ENCODE measurements around the gene PCDHGA1. TPM values are rescaled to one million over a fixed set of nuclear protein-coding genes. Genes with fewer than 3 reads are reported as not detected.
"Not testable (repeated sequence)": the region's sequence is repeated elsewhere in the genome, so short reads cannot be mapped to it uniquely, and the experiment has no call there.

PCDHGA1 gene
- total RNA-seq (1.7 and 2.3 TPM in 2 replicates), polyA plus RNA-seq (0.40 and 1.2 TPM in 2 replicates)

- no peaks in the 10 kb centered on the region for H3K4me1 ChIP-seq (ENCODE audit: low read depth)
- no peaks in the 10 kb centered on the region for H3K27me3 ChIP-seq
- H3K27ac ChIP-seq = no peak within 1 kb of the TSS
- H3K4me3 ChIP-seq = no peak within 1 kb of the TSS
- TF ChIP-seq, protein P1, sequence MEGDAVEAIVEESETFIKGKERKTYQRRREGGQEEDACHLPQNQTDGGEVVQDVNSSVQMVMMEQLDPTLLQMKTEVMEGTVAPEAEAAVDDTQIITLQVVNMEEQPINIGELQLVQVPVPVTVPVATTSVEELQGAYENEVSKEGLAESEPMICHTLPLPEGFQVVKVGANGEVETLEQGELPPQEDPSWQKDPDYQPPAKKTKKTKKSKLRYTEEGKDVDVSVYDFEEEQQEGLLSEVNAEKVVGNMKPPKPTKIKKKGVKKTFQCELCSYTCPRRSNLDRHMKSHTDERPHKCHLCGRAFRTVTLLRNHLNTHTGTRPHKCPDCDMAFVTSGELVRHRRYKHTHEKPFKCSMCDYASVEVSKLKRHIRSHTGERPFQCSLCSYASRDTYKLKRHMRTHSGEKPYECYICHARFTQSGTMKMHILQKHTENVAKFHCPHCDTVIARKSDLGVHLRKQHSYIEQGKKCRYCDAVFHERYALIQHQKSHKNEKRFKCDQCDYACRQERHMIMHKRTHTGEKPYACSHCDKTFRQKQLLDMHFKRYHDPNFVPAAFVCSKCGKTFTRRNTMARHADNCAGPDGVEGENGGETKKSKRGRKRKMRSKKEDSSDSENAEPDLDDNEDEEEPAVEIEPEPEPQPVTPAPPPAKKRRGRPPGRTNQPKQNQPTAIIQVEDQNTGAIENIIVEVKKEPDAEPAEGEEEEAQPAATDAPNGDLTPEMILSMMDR (IDR thresholded peaks at IDR 0.05; ENCODE audit: low read depth, low read length) = peak; percentile 66
- no peaks in the 10 kb centered on the region for H3K36me3 ChIP-seq
- H3K9me3 ChIP-seq (ENCODE audit: low read depth) = no peaks in the 10 kb centered on the region
- peak in 1 of 2 donors; percentile 67 for DNase-seq (ENCODE audit: low read depth in 1 of 2, low spot score in 1 of 2)
Measured at GRCh38 chr5:141330299-141331080, at the start of gene PCDHGA1. Gene PCDHGA1 (plus strand): TSS chr5:141330514.

- Histone ChIP-seq H3K27ac (peak overlapping the region; percentile 38), H3K36me3 (no peaks in the 10 kb centered on the region), H3K27me3 (no peaks in the 10 kb centered on the region), H3K4me3 (no peak overlapping the region), H3K9me3 (ENCODE audit: low read depth) (no peaks in the 10 kb centered on the region), H3K4me1 (ENCODE audit: low read depth) (no peaks in the 10 kb centered on the region)
- DNase-seq (ENCODE audit: low read depth in 1 of 2, low spot score in 1 of 2) = peak in 1 of 2 donors; percentile 40
- TF ChIP-seq, protein P1 (IDR thresholded peaks at IDR 0.05; ENCODE audit: low read depth, low read length) = no peak
Measured at GRCh38 chr5:141298376-141298775, 31.9 kb upstream of the PCDHGA1 start.

DNA sequence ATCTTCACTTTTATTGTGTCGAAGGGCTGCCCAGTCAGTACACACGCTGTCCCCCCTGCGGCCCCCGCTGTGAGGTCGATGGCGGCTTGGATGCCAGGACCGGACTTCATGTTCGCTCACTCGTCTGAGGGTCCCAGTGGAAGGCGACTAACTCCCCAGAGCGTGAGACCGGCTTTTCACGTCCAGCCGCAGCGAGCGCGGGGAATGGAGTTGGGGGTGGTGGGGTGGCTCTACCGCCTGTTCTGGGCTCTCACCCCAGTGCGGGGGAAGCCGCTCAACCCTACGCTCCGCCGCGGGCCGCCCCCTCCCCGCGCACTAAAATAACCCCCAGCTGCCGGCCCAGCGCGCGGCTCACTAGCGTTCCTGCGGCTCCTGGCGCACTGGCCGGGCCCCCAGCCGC is 26.6 kb upstream of the PCDHGA1 start, which contains the start of gene SLC25A2:
Gene SLC25A2 (minus strand): TSS at position 294 of the 400 bp plus-strand sequence. CDS start 184 bp downstream, at position 110.
- DNase-seq (ENCODE audit: low read depth in 1 of 2, low spot score in 1 of 2) = no peak
- no peak within 1 kb of the TSS for H3K4me3 ChIP-seq
- no peak within 1 kb of the TSS for H3K27ac ChIP-seq
- no peaks in the 10 kb centered on the region for H3K36me3 ChIP-seq
- H3K27me3 ChIP-seq = no peaks in the 10 kb centered on the region
- no peaks in the 10 kb centered on the region for H3K4me1 ChIP-seq (ENCODE audit: low read depth)
- no peaks in the 10 kb centered on the region for H3K9me3 ChIP-seq (ENCODE audit: low read depth)
- TF ChIP-seq, protein P1 (IDR thresholded peaks at IDR 0.05; ENCODE audit: low read depth, low read length) = no peak

DNA sequence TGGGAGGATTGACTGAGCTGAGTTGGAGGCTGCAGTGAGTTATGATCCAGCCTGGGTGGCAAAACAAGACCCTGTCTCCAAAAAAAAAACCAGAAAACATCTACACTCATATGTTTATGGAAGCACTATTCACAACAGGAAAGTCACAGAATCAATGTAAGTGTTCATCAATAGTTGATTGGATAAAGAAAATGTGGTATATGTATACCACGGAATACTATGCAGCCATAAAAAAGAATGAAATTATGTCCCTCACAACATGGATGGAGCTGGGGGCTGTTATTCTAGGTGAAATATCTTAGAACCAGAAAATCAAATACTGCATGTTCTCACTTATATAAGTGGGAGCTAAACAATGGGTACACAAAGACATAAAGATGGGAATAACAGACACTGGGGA is 23.7 kb upstream of the PCDHGA1 start:
- TF ChIP-seq, protein P1 (IDR thresholded peaks at IDR 0.05; ENCODE audit: low read depth, low read length) = no peak
- Histone ChIP-seq H3K4me3 (no peak overlapping the region), H3K9me3 (ENCODE audit: low read depth) (no peaks in the 10 kb centered on the region), H3K27me3 (no peaks in the 10 kb centered on the region), H3K4me1 (ENCODE audit: low read depth) (no peaks in the 10 kb centered on the region), H3K27ac (no peak overlapping the region), H3K36me3 (no peaks in the 10 kb centered on the region)
- DNase-seq (ENCODE audit: low read depth in 1 of 2, low spot score in 1 of 2) = no peak

GRCh38 chr5:141313711-141314110 is 16.6 kb upstream of the PCDHGA1 start:
- Histone ChIP-seq H3K9me3 (ENCODE audit: low read depth) (peaks cover 7% of the 10 kb centered on the region), H3K36me3 (peaks cover 13% of the 10 kb centered on the region), H3K27me3 (no peaks in the 10 kb centered on the region), H3K4me1 (ENCODE audit: low read depth) (no peaks in the 10 kb centered on the region), H3K4me3 (no peak overlapping the region), H3K27ac (no peak overlapping the region)
- TF ChIP-seq, protein P1 (IDR thresholded peaks at IDR 0.05; ENCODE audit: low read depth, low read length) = no peak
- DNase-seq (ENCODE audit: low read depth in 1 of 2, low spot score in 1 of 2) = no peak

GRCh38 chr5:141316963-141317362 is 13.4 kb upstream of the PCDHGA1 start:
- H3K4me3 ChIP-seq; H3K4me1 ChIP-seq (ENCODE audit: low read depth); DNase-seq (ENCODE audit: low read depth in 1 of 2, low spot score in 1 of 2); H3K27ac ChIP-seq; H3K9me3 ChIP-seq (ENCODE audit: low read depth); H3K27me3 ChIP-seq: not testable (repeated sequence)
- peaks cover 21% of the 10 kb centered on the region for H3K36me3 ChIP-seq

Data from cardiac muscle cell (in vitro differentiated cells and primary cell).